ENCODE measurements around the gene D2HGDH.
"Not testable (repeated sequence)": the region's sequence is repeated elsewhere in the genome, so short reads cannot be mapped to it uniquely, and the experiment has no call there.

Gene D2HGDH

GRCh38 chr2:241751152-241751551, 16.7 kb downstream of the D2HGDH start:
- no peak for DNase-seq

- DNase-seq, result no peak
Observed at GRCh38 chr2:241751776-241752175, 17.3 kb downstream of the D2HGDH start.

GRCh38 chr2:241752253-241752652, 17.8 kb downstream of the D2HGDH start:
- no peak for DNase-seq

- no peak for DNase-seq
Observed at GRCh38 chr2:241752689-241753276, 18.4 kb downstream of the D2HGDH start.

- no peak for DNase-seq
Observed at GRCh38 chr2:241753493-241753892, 19.1 kb downstream of the D2HGDH start.

- DNase-seq, result no peak
Observed at GRCh38 chr2:241754042-241754441, 19.6 kb downstream of the D2HGDH start.

GRCh38 chr2:241755166-241755565, 20.7 kb downstream of the D2HGDH start:
- no peak for DNase-seq

GRCh38 chr2:241755777-241756176, 21.3 kb downstream of the D2HGDH start:
- no peak for DNase-seq

GRCh38 chr2:241759067-241759807, 24.8 kb downstream of the D2HGDH start:
- no peak for DNase-seq

- not testable (repeated sequence) for DNase-seq
Observed at GRCh38 chr2:241759893-241760292, 25.5 kb downstream of the D2HGDH start.

- peak; percentile 15 for DNase-seq
Observed at GRCh38 chr2:241760301-241760771, 25.9 kb downstream of the D2HGDH start.

GRCh38 chr2:241762321-241762932, 28.0 kb downstream of the D2HGDH start:
- no peak for DNase-seq

- DNase-seq, result no peak
Observed at GRCh38 chr2:241762933-241763369, 28.5 kb downstream of the D2HGDH start.

GRCh38 chr2:241763551-241764274, 29.3 kb downstream of the D2HGDH start:
- DNase-seq, result no peak

- DNase-seq, result no peak
Observed at GRCh38 chr2:241764275-241765241, 30.1 kb downstream of the D2HGDH start.

- no peak for DNase-seq
Observed at GRCh38 chr2:241767464-241768250, 33.2 kb downstream of the D2HGDH start.

- DNase-seq, result no peak
Observed at GRCh38 chr2:241768251-241768711, 33.9 kb downstream of the D2HGDH start.

GRCh38 chr2:241768850-241769249, 34.4 kb downstream of the D2HGDH start:
- DNase-seq, result no peak

GRCh38 chr2:241769819-241770184, 35.4 kb downstream of the D2HGDH start:
- no peak for DNase-seq

GRCh38 chr2:241770185-241770935, 35.9 kb downstream of the D2HGDH start:
- no peak for DNase-seq

- DNase-seq, result no peak
Observed at GRCh38 chr2:241770936-241771285, 36.5 kb downstream of the D2HGDH start.
